GM11168 (cell line): Measurements from ENCODE around the gene TRPM1.

Experiments used
- in situ Hi-C: fragments of 300-500 bp; cut with MboI; formaldehyde crosslinking; loops from one replicate; pipeline ENCODE4 v1.12.0; 2022; ENCODE audit warnings: low sequenced_read_pairs; ENCODE audit not compliant: unreplicated experiment

TRPM1 gene

GRCh38 chr15:31101262-31102038 is at the start of gene TRPM1:
Gene TRPM1 (minus strand): TSS chr15:31101725. CDS start chr15:31081355, 20,370 bp downstream.
- in situ Hi-C loops = no loop called here

GRCh38 chr15:31150732-31151231 is 49.3 kb upstream of the TRPM1 start:
- in situ Hi-C loops = no loop called here

- in situ Hi-C loops = loop anchor here (25.0 kb wide), 1 partner anchor 363 kb away; no protein-coding TSS in a partner anchor
Observed at GRCh38 chr15:31149987-31150386, 48.5 kb upstream of the TRPM1 start.

- in situ Hi-C loops = loop anchor here (25.0 kb wide), 1 partner anchor 362 kb away; no protein-coding TSS in a partner anchor
Observed at GRCh38 chr15:31149088-31149505, 47.6 kb upstream of the TRPM1 start.

GRCh38 chr15:31148297-31149087 is 47.0 kb upstream of the TRPM1 start:
- in situ Hi-C loops = loop anchor here (25.0 kb wide), 1 partner anchor 361 kb away; no protein-coding TSS in a partner anchor

- in situ Hi-C loops = loop anchor here (25.0 kb wide), 1 partner anchor 361 kb away; no protein-coding TSS in a partner anchor
Observed at GRCh38 chr15:31147944-31148296, 46.4 kb upstream of the TRPM1 start.

GRCh38 chr15:31147456-31147855 is 45.9 kb upstream of the TRPM1 start:
- in situ Hi-C loops = loop anchor here (25.0 kb wide), 1 partner anchor 360 kb away; no protein-coding TSS in a partner anchor

- in situ Hi-C loops = loop anchor here (25.0 kb wide), 1 partner anchor 358 kb away; no protein-coding TSS in a partner anchor
Observed at GRCh38 chr15:31145271-31145911, 43.9 kb upstream of the TRPM1 start.

GRCh38 chr15:31141792-31142191 is 40.3 kb upstream of the TRPM1 start:
- in situ Hi-C loops = loop anchor here (25.0 kb wide), 1 partner anchor 354 kb away; no protein-coding TSS in a partner anchor

- in situ Hi-C loops = loop anchor here (25.0 kb wide), 1 partner anchor 349 kb away; no protein-coding TSS in a partner anchor
Observed at GRCh38 chr15:31136607-31137328, 35.2 kb upstream of the TRPM1 start.

- in situ Hi-C loops = loop anchor here (25.0 kb wide), 1 partner anchor 349 kb away; no protein-coding TSS in a partner anchor
Observed at GRCh38 chr15:31136016-31136415, 34.5 kb upstream of the TRPM1 start.

- in situ Hi-C loops = loop anchor here (25.0 kb wide), 1 partner anchor 348 kb away; no protein-coding TSS in a partner anchor
Observed at GRCh38 chr15:31135523-31135922, 34.0 kb upstream of the TRPM1 start.

GRCh38 chr15:31133890-31134289 is 32.4 kb upstream of the TRPM1 start:
- in situ Hi-C loops = loop anchor here (25.0 kb wide), 1 partner anchor 347 kb away; no protein-coding TSS in a partner anchor

- in situ Hi-C loops = loop anchor here (25.0 kb wide), 1 partner anchor 345 kb away; no protein-coding TSS in a partner anchor
Observed at GRCh38 chr15:31131853-31132375, 30.4 kb upstream of the TRPM1 start.

GRCh38 chr15:31130576-31131237 is 29.2 kb upstream of the TRPM1 start:
- in situ Hi-C loops = loop anchor here (25.0 kb wide), 1 partner anchor 343 kb away; no protein-coding TSS in a partner anchor

GRCh38 chr15:31129769-31130303 is 28.3 kb upstream of the TRPM1 start:
- in situ Hi-C loops = loop anchor here (25.0 kb wide), 1 partner anchor 343 kb away; no protein-coding TSS in a partner anchor

GRCh38 chr15:31128919-31129768 is 27.6 kb upstream of the TRPM1 start:
- in situ Hi-C loops = loop anchor here (25.0 kb wide), 1 partner anchor 342 kb away; no protein-coding TSS in a partner anchor
